GM21576 (cell line): ENCODE results near the gene PDLIM5.

Experiments used
- ATAC-seq: cut with Tn5 transposase; IDR thresholded peaks from one replicate; pipeline ENCODE4 v1.9.1; 2021; ENCODE audit warnings: mild to moderate bottlenecking, moderate library complexity; ENCODE audit not compliant: unreplicated experiment

PDLIM5 gene

GRCh38 chr4:94678896-94679295 is 227.2 kb downstream of the PDLIM5 start:
- no peak for ATAC-seq

- ATAC-seq = no peak
Measured at GRCh38 chr4:94680176-94680862, 228.6 kb downstream of the PDLIM5 start.

DNA sequence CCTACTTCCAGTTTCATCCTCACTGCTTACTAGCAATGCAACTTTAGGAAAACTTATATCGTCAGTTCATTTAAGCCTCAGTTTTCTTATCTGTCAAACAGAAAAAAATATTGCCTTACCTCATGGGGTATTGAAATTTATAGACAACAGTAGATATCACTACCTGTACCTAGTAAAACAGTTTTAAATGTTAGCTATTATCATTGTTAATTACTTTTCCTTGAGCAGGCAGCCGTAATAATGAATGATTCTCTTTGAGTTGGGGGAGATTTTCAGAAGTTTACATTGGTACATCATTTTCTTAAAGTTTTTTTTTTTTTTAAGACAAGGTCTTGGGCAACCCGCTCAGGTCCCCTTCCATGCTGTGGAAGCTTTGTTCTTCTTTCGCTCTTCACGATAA is 234.3 kb downstream of the PDLIM5 start:
- no peak for ATAC-seq

DNA sequence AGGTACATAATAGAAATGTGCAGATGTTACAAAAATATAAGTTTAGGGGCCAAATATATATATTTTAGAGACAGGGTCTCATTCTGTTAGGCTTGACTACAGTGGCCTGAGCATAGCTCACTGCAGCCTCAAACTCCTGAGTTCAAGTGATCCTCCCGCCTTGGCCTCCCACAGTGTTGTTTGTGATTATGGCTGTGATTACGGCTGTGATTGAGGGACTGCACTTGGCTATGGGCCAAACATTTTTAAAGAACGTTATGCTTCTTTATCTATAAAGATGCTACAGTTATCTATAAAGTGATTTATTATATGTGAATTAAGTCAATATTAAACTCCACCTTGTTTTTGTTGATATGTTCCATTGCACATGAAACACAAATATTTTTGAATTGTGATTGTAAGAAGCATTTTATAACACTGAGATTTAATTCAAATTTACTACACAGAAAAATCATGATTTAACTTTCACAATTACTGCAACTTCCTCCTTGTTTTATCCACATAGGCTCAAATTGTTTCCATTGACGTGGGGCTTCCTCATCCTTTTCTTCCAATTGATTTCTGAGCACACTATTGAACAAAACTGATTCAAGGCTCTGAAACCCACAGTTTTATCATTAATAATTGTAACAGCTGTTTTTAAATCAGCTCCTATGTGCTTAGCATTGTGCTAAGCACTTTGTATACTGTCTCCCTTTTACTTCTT is 237.6 kb downstream of the PDLIM5 start:
- no peak for ATAC-seq

DNA sequence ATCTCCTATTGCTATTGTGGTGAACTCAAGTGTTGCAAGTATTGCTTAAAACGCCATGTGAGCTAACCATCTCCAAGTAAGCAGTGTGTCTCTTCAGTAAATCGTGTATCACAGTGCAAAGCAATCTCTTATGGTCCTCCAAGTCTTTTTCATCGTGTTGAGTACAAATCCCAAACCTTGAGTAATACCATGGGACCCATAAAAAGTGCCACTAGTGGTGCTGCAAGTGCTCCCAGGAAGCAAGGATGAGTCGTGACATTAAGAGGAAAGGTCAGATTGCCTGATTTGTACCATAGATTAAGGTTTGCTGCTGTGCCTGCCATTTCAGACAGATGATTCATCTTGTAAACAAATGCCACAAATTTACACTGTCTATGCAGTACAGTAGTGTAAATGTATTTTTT is 239.1 kb downstream of the PDLIM5 start:
- ATAC-seq = no peak

- ATAC-seq = no peak
Measured at GRCh38 chr4:94691552-94691951, 239.8 kb downstream of the PDLIM5 start.

DNA sequence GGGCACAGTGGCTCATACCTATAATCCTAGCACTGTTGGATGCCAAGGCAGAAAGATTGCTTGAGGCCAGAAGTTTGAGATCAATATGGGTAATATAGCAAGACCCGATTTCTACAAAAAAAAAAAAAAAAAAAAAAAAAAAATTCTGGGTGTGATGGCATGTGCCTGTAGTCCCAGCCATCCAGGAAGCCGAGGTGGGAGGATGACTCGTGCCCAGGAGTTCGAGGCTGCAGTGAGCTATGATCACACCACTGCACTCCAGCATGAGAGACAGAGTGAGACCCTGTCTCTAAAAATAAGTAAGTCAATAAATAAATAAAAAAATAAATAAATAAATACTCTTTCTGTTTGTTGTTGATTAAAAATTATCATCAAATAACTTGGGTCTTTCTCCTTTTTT is 243.6 kb downstream of the PDLIM5 start:
- ATAC-seq = no peak

DNA sequence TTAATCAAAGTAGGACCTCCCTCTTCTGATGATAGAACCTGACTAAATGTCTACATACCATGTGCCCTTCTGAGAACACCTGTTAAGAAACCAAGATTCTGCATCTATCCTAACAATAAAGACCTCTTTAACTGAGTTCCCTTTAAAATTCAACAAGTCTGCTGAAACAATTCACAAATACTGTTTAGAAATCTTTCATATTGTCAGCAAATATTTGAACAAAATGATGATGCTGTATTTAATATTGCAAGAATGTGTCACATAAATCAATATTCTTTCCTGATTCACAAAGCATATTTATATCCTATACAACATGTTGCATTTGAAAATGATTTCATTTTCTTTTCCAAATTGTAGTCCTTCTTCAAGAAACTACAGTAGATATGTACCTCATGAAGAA is 246.4 kb downstream of the PDLIM5 start:
- ATAC-seq = no peak

DNA sequence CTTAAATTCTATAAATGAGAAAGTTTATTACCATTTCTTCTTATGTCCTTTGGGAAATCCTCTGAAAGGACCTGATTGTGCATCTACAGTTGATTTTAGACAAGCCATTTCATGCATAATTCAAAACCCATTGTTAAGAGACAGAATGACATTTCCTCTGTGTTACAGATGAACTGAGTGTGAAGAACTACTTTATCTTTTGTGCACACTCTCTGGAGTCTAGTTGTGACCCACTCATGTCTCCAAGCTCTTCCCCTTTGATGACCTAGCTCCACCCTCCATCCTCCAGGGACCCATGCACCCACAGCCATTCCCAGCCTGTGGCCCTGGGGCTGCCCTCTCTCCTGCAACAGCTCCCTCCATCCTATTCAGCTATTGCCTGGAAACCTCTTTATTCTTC is 248.6 kb downstream of the PDLIM5 start:
- ATAC-seq = no peak

DNA sequence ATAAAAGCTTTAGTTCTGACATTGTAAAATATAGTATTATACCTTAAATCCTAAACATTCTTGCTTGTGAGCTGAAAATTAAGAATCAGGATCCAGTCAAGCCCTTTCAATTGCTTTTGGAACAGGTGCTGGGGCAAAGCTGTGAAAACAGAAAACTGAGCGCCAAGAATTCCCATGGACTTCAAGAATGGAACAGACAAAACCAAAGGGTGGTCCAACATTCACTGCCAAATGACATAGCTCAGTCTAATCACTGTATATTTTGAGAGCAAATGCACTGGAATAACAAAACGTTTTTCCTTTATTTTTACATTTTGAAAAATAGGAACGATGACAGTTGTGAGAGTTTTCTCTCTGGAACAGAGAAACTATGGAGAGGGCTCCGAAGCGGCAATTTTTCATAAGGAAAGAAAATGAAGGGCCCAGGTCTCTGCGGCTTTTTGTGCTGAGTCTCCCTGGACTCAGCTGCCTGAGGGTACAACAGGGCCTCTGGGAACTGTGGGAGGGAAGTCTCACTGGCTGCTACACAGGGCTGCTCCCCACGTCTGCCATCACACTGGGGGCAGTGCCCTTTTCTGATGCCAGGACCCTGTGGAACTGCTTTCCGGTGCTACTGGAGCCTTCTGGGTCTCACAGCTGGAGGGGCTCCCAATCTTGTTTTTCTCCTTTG is 250.0 kb downstream of the PDLIM5 start:
- no peak for ATAC-seq

DNA sequence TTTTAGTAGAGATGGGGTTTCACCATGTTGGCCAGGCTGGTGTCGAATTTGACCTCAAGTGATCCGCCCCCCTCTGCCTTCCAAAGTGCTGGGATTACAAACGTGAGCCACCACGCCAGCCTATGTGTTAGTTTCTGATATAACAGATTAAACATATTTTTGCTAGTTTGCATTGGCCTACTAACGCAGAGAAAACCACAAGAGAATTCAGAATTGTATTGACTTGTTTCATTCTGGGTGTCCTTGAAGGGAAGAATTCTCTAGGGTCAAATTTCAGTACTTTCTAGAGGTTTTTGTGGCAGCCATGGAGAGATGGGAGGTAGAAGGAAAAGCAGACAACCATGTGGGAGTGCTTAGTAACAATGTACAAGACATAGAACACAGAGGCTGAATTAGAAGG is 259.9 kb downstream of the PDLIM5 start:
- no peak for ATAC-seq

GRCh38 chr4:94714365-94715160 is 262.8 kb downstream of the PDLIM5 start:
- no peak for ATAC-seq

DNA sequence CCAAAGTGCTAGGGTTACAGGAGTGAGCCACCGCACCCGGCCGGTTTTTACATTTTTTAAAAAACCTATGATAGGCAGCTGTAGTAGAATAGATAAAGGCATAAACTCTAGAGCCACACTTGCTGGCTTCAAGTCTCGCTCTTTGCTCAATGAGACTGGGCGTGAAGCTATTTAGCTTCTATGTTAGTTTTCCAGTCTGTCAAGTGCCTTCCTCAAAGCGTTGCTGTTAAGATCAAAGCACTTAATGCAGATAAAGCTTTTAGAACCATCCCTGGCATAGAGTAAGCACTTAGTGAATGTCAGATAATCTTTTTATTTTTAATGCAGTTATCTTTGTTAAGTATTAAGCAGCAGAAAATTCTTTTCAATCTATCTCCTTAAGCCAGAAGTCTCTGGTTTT is 264.0 kb downstream of the PDLIM5 start:
- no peak for ATAC-seq
